Gastrocnemius medialis (tissue), 4 donors: ENCODE data around the gene CDK5RAP3.

Experiments used
- CTCF ChIP-seq, 5 experiments: fragments of 450-650 bp in 3 of 5; fragments of 200-600 bp in 2 of 5; sonication (generic) in 2 of 5; IDR thresholded peaks in 4 of 5; conservative IDR thresholded peaks in 1 of 5; 1 replicate in 4 of 5; 2 replicates in 1 of 5; pipeline ENCODE4 v1.5.1; 2016 to 2019; ENCODE audit warnings: antibody characterized with exemption in 5 of 5, mild to moderate bottlenecking in 3 of 5, moderate library complexity in 3 of 5
- POLR2A ChIP-seq, 2 donors: fragments of 450-650 bp; IDR thresholded peaks; one replicate each; pipeline ENCODE4 v1.6.1; 2017; ENCODE audit warnings: antibody characterized with exemption in 2 of 2, mild to moderate bottlenecking in 2 of 2, moderate library complexity in 2 of 2

- TF ChIP-seq CTCF (IDR thresholded peaks at IDR 0.05 in 4 of 5, conservative IDR thresholded peaks at IDR 0.05 in 1 of 5), result no peak
- no peak for TF ChIP-seq POLR2A (IDR thresholded peaks at IDR 0.05)
These were observed 9.6 kb downstream of the CDK5RAP3 start for GRCh38 chr17:47980541-47980940.
